PC-3 (cell line): Measurements from ENCODE around the gene SH3RF3. TPM values are rescaled to one million over a fixed set of nuclear protein-coding genes. Genes with fewer than 3 reads are reported as not detected.
A peak's percentile ranks its signal among the peaks of the same experiment; 100 is the strongest.

Experiments used
- ATAC-seq: fragments of 200-7000 bp; cut with Tn5 transposase; 2 replicates; pipeline ENCODE4 v1.9.1; 2020; ENCODE audit warnings: mild to moderate bottlenecking, moderate library complexity
- BruUV-seq: library from RNA; stranded (reverse); fragments of 400-500 nt; replicated peaks from 2 replicates; lab custom pipeline; 2021; lab: Mats Ljungman, UMichigan
- CTCF ChIA-PET: fragments of 300-600 bp; sonication (Branson Sonifier 250); formaldehyde crosslinking; loops from one replicate; lab custom pipeline; 2022; ENCODE audit warnings: antibody characterized with exemption; lab: Charles Lee
- POLR2A ChIA-PET: fragments of 300-600 bp; sonication (Branson Sonifier 250); formaldehyde crosslinking; loops from one replicate; lab custom pipeline; 2022; ENCODE audit warnings: antibody characterized with exemption; ENCODE audit not compliant: unreplicated experiment; lab: Charles Lee
- DNase-seq: peaks from one replicate; pipeline ENCODE4 v3.0.0-alpha.2; 2015
- H2AFZ ChIP-seq: fragments of 300-600 bp; sonication (generic); 2 replicates; pipeline ENCODE4 v1.6.0; 2016; ENCODE audit warnings: antibody characterized with exemption, low read length
- H3F3A ChIP-seq: fragments of 300-600 bp; sonication (generic); one replicate; pipeline ENCODE4 v1.6.0; 2017; ENCODE audit warnings: antibody characterized with exemption, low read length, control low read depth, mild to moderate bottlenecking; ENCODE audit not compliant: unreplicated experiment
- H3K27ac ChIP-seq: fragments of 300-600 bp; sonication (generic); 2 replicates; pipeline ENCODE4 v1.5.1; 2016; ENCODE audit warnings: mild to moderate bottlenecking, low read length
- H3K27me3 ChIP-seq: fragments of 300-600 bp; sonication (generic); 2 replicates; pipeline ENCODE4 v1.6.1; 2016; ENCODE audit warnings: low read length, mixed read lengths
- H3K36me3 ChIP-seq: fragments of 300-600 bp; sonication (generic); 2 replicates; pipeline ENCODE4 v1.6.1; 2016; ENCODE audit warnings: low read depth, mixed run types, low read length, mixed read lengths
- H3K4me1 ChIP-seq: fragments of 300-600 bp; sonication (generic); 2 replicates; pipeline ENCODE4 v1.5.1; 2016; ENCODE audit warnings: low read length; ENCODE audit not compliant: insufficient read depth
- H3K4me2 ChIP-seq: fragments of 300-600 bp; sonication (generic); 2 replicates; pipeline ENCODE4 v1.6.0; 2016; ENCODE audit warnings: low read length
- H3K4me3 ChIP-seq: fragments of 300-600 bp; sonication (generic); 2 replicates; pipeline ENCODE4 v1.5.1; 2016; ENCODE audit warnings: mild to moderate bottlenecking, low read length, mixed read lengths
- H3K79me2 ChIP-seq: fragments of 300-600 bp; sonication (generic); 2 replicates; pipeline ENCODE4 v1.6.1; 2017; ENCODE audit warnings: low read length, mixed read lengths
- H3K9ac ChIP-seq: fragments of 300-600 bp; sonication (generic); 2 replicates; pipeline ENCODE4 v1.6.0; 2016; ENCODE audit warnings: mild to moderate bottlenecking, low read length
- H3K9me2 ChIP-seq: fragments of 300-600 bp; sonication (generic); replicated peaks from 2 replicates; pipeline ENCODE4 v1.6.1; 2016; ENCODE audit warnings: mixed run types, low read length, mixed read lengths
- H3K9me3 ChIP-seq: fragments of 300-600 bp; sonication (generic); 2 replicates; pipeline ENCODE4 v1.6.1; 2016; ENCODE audit warnings: low read length, mixed read lengths
- H4K20me1 ChIP-seq: fragments of 300-600 bp; sonication (generic); 2 replicates; pipeline ENCODE4 v1.6.1; 2016; ENCODE audit warnings: low read length, mixed read lengths
- EZH2 ChIP-seq: fragments of 300-600 bp; sonication (generic); IDR thresholded peaks from one replicate; pipeline ENCODE4 v1.6.1; 2017; ENCODE audit warnings: antibody characterized with exemption, mild to moderate bottlenecking, low read length; ENCODE audit not compliant: unreplicated experiment
- EZH2phosphoT487 ChIP-seq: fragments of 300-600 bp; sonication (generic); IDR thresholded peaks from 2 replicates; pipeline ENCODE4 v1.6.1; 2018; ENCODE audit warnings: mild to moderate bottlenecking, antibody characterized with exemption, low read length, borderline replicate concordance
- intact Hi-C: fragments of 100-400 bp; cut with micrococcal nuclease; formaldehyde crosslinking; loops from 2 replicates; pipeline ENCODE4 v1.9.0; 2023
- total RNA-seq: library from RNA; depleted of rRNA; stranded (reverse); fragments of >200 nt; gene quantifications from 2 replicates; pipeline ENCODE4 v1.2.3, GENCODE V29; 2014
- TF ChIP-seq, protein P1 (sequence below): fragments of 300-600 bp; sonication (generic); conservative IDR thresholded peaks from 2 replicates; pipeline ENCODE4 v1.5.1; 2017; ENCODE audit warnings: antibody characterized with exemption, low read depth, mild to moderate bottlenecking, low read length

The SH3RF3 gene
- total RNA-seq, 1 experiment from 2014 or later: 11.7 TPM

DNA sequence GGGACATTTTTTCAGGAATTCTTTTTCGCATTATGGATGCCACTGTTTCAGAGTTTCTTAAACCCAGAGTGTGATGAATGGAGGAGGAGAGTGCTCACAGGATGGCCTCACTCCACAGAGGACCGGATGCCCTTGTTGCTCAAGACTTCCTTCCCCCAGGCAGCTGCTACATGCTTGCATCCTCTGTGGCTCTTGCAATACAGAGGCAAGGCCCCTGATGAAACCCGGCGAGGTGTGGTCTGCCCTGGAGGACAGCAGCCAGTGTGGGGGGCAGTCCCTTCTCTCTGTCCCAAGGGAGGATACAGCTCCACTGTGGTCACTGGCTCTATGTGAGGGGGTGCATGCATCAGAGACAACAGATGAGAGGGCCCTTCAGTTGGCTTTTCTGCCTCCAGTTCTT lies 109.6 kb downstream of the SH3RF3 start:
- no TSS peak for BruUV-seq
- CTCF ChIA-PET: no interaction called here
- intact Hi-C loops: loop anchor here (2.0 kb wide), 1 partner anchor 68 kb away; no protein-coding TSS in a partner anchor
- DNase-seq: peak; percentile 33
- peaks cover 70% of the 10 kb centered on the region for H3K4me1 ChIP-seq
- no peak overlapping the region for H3K9ac ChIP-seq
- TF ChIP-seq, protein P1, sequence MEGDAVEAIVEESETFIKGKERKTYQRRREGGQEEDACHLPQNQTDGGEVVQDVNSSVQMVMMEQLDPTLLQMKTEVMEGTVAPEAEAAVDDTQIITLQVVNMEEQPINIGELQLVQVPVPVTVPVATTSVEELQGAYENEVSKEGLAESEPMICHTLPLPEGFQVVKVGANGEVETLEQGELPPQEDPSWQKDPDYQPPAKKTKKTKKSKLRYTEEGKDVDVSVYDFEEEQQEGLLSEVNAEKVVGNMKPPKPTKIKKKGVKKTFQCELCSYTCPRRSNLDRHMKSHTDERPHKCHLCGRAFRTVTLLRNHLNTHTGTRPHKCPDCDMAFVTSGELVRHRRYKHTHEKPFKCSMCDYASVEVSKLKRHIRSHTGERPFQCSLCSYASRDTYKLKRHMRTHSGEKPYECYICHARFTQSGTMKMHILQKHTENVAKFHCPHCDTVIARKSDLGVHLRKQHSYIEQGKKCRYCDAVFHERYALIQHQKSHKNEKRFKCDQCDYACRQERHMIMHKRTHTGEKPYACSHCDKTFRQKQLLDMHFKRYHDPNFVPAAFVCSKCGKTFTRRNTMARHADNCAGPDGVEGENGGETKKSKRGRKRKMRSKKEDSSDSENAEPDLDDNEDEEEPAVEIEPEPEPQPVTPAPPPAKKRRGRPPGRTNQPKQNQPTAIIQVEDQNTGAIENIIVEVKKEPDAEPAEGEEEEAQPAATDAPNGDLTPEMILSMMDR: no peak
- no peaks in the 10 kb centered on the region for H3F3A ChIP-seq
- ATAC-seq: peak; percentile 5; the same call in 1 of the 2 replicates
- H3K27me3 ChIP-seq: no peaks in the 10 kb centered on the region
- H3K9me2 ChIP-seq: no peaks in the 10 kb centered on the region
- no peaks in the 10 kb centered on the region for H3K9me3 ChIP-seq
- H3K79me2 ChIP-seq: peaks cover 73% of the 10 kb centered on the region
- peak overlapping the region; percentile 68 for H3K27ac ChIP-seq
- H4K20me1 ChIP-seq: no peaks in the 10 kb centered on the region
- no peak overlapping the region for H2AFZ ChIP-seq
- peak overlapping the region; percentile 75; the same call in 1 of the 2 replicates for H3K4me2 ChIP-seq
- H3K4me3 ChIP-seq: no peak overlapping the region
- POLR2A ChIA-PET: no interaction called here
- no peaks in the 10 kb centered on the region for H3K36me3 ChIP-seq

DNA sequence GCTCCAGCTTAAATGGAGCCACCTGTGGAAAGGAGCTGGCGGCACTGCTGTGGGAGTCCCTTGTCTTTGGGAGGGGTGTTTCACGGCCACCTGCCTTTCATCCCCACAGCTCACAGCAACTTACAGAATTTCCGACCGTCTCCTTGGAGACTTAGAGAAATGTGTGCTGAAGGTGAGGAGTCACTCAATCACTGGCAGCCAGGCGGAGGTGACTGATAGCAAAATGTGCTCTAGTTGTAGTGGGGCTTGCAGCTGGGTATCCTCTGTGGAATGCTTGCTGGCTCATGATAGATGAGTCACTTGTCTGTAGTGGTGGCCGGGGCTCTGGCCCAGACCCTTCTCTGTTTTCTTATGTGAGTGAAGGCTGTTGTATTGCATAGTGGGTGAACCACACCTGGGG lies 110.7 kb downstream of the SH3RF3 start:
- POLR2A ChIA-PET: interaction anchor here (0.6 to 0.8 kb wide), 2 partner anchors 9 to 111 kb away, joined by 4 to 5 read pairs; no protein-coding TSS in a partner anchor

DNA sequence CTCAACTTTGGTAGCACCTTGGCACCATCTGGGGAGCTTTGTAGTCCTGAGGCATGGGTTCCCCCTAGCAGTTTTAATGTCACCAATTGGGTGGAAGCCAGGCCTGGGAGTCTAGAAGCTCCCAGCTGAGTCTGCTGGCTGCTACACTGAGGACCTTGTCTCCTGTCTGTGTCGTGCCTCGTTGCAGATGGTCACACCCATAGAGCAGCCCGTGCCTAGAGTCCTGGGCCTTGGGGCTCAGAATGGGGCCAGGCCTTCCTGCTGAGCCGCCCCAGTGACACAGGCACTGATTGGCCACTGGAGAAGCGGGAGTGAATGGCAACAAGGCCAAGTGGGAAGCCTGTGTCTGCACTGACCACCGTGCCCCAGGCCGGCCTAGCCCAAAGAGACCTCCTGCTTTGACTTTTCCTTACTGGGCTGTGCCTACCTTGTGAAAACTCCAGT lies 113.2 kb downstream of the SH3RF3 start:
- peaks cover 72% of the 10 kb centered on the region for H3K79me2 ChIP-seq
- H3K9ac ChIP-seq: peak overlapping the region; percentile 23; the same call in 1 of the 2 replicates
- H3K4me1 ChIP-seq: peaks cover 69% of the 10 kb centered on the region
- no peaks in the 10 kb centered on the region for H3F3A ChIP-seq
- no peaks in the 10 kb centered on the region for H4K20me1 ChIP-seq
- TF ChIP-seq EZH2: no peak
- TF ChIP-seq, protein P1: no peak
- no peak for TF ChIP-seq EZH2phosphoT487
- ChIA-PET CTCF (no interaction called here), POLR2A (no interaction called here)
- intact Hi-C loops: loop anchor here (10.0 kb wide), 1 partner anchor 107 kb away; no protein-coding TSS in a partner anchor
- H2AFZ ChIP-seq: no peak overlapping the region
- no peaks in the 10 kb centered on the region for H3K9me2 ChIP-seq
- BruUV-seq: no TSS peak
- no peaks in the 10 kb centered on the region for H3K36me3 ChIP-seq
- ATAC-seq (no peak), DNase-seq (no peak)
- H3K27me3 ChIP-seq: no peaks in the 10 kb centered on the region
- peak overlapping the region; percentile 74 for H3K27ac ChIP-seq
- H3K9me3 ChIP-seq: no peaks in the 10 kb centered on the region
- H3K4me2 ChIP-seq: peak overlapping the region; percentile 63
- no peak overlapping the region for H3K4me3 ChIP-seq

More for the DNA sequence above, 110.7 kb downstream of the SH3RF3 start:
- CTCF ChIA-PET: no interaction called here
- intact Hi-C loops: loop anchor here (2.0 to 10.0 kb wide), 2 partner anchors 69 to 105 kb away; no protein-coding TSS in a partner anchor
- H3K4me1 ChIP-seq: peaks cover 76% of the 10 kb centered on the region
- ATAC-seq (peak; percentile 79), DNase-seq (peak; percentile 93)
- peaks cover 73% of the 10 kb centered on the region for H3K79me2 ChIP-seq
- 0 out of 2 replicates have a peak overlapping the region, but pooled peaks have one; percentile 23 for H3K4me3 ChIP-seq
- no peaks in the 10 kb centered on the region for H3K9me2 ChIP-seq
- H3K9me3 ChIP-seq: no peaks in the 10 kb centered on the region
- H3K36me3 ChIP-seq: no peaks in the 10 kb centered on the region
- H3K27ac ChIP-seq: peak overlapping the region; percentile 68
- no peaks in the 10 kb centered on the region for H3K27me3 ChIP-seq
- BruUV-seq: no TSS peak
- H4K20me1 ChIP-seq: no peaks in the 10 kb centered on the region
- H3K9ac ChIP-seq: peak overlapping the region; percentile 3; the same call in 1 of the 2 replicates
- H3K4me2 ChIP-seq: peak overlapping the region; percentile 75
- no peaks in the 10 kb centered on the region for H3F3A ChIP-seq
- TF ChIP-seq EZH2phosphoT487 (no peak), EZH2 (no peak)
- peak overlapping the region; percentile 35; the same call in 1 of the 2 replicates for H2AFZ ChIP-seq
